GM19467 (cell line): ENCODE results near the gene IKZF2.

Source experiments
- ATAC-seq: cut with Tn5 transposase; IDR thresholded peaks from one replicate; pipeline ENCODE4 v1.9.1; 2021; ENCODE audit warnings: mild to moderate bottlenecking, moderate library complexity; ENCODE audit not compliant: unreplicated experiment

IKZF2 gene

DNA sequence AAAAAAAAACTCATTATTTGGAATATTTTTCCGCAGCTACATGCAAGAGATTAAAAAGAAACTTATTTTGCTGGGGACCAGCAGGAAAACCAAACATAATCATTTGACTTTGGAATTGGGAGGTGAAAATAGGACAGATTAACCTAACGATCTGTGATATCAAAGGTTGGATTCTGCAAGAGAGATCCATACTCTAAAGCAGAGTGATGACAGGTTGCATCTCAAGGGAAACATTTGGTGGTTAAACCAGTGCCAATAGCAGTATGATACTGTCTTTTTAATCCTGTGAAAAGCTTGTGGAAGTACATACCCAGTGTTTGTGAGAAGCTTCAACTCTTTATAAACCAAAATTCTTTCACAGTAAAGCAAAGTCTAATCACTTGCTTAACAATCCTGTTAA is 5.3 kb upstream of the IKZF2 start:
- no peak for ATAC-seq

DNA sequence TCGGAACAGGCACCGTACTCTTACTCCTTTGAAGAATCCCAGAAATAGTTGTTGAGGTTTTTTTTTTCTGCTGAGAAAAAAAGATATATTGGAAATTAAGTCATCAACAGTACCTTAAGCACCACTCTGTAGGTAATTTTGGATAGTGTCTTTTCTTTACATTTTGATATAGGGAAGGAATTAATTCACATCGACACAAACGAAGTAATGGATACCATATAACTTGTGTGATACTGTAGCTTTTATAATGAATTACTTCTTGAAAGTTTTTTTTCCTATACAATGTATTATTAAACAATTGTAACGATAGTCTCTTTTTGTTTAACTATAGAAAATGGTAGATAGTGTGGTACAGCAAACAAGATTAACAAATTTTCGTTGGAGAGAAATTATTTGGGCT is 1.5 kb upstream of the IKZF2 start:
- no peak for ATAC-seq

DNA sequence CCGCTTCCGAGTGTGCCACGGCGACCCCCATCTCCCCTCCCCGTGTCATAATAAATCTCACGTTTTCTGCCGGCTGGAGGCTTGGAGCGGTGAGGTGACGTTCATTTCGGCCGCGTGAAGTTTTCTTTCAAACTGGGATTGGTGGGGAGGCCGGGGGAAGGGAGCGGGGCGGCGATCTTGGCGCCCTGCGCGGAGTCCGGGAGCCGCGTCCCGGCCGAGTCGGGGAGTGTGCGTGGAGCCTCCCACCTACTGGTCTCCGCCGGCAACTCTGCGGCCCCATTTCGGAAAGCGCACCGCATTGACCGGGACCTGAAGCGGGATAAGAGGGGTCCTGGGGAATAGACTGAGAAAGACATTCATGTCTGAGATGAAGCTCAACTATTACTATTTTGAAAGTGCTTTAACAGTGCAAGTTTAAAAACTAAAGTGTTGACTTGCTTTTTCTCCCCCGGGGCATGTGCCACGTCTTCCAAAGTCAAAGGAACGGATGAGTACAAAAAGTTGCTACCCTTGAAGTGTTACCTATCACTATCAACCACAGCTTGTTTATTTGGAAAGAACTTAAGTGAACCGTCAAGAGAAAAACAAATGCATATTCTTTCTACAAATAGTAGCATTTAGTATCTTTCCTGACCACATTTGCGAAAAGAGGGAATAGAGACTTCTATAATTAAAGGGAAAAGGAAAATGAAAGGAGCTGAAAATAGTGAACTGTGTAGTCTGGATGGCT is 818 bp upstream of the IKZF2 start:
- ATAC-seq = peak; percentile 16

DNA sequence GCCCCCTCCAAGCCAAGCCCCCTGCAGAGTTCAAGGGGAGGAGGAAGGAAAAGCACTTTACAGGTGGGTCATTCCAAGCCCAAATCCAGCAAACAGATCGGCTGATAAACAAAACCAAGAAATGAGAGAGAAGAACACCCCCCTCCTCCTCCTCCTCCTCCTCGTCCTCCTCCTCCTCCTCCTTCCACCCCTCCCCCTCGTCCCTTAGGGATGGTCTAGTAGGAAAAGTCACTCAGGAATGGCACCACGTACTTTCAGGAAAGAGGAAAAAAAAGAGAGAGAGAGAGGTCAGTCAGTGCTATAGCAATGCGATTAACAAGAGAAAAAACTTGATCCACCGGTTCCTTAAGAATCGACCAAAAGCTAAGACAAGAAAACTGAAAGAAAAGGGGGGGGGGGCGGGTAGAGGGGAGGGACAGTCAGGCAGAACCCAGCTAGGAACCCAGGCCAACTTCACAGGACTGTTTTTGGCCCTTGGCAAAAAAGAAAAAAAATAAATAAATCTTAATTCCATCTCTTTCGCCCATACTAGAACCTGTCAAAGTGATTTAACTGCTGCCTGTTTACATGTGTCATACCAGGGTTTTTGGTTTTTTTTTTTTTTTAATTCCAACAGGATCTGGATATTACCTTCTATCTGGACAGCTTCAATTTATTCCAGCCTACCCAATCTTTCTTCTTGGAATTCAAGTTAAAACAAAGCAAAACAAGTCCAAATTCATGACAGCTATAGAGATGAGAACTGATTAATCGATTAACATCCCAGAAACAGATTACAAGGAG is 906 bp downstream of the IKZF2 start:
- no peak for ATAC-seq

DNA sequence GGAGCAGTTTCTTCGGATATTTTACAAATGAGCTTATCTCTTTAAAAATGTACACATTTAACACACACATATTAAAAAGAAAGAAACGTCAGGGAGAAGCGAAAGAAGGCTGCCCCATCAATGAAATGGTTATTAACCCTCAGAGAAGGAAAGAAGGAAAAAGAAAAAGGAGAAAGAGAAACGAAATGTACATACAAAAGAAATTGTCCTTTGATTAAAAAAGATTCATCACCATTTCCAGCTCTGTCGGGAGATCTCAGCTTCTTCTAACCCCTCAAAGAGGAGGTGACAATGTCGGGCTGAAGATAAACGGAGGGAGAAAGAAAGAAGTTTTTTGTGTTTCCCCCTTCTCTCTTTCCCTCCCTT is 1.5 kb downstream of the IKZF2 start:
- ATAC-seq = no peak

DNA sequence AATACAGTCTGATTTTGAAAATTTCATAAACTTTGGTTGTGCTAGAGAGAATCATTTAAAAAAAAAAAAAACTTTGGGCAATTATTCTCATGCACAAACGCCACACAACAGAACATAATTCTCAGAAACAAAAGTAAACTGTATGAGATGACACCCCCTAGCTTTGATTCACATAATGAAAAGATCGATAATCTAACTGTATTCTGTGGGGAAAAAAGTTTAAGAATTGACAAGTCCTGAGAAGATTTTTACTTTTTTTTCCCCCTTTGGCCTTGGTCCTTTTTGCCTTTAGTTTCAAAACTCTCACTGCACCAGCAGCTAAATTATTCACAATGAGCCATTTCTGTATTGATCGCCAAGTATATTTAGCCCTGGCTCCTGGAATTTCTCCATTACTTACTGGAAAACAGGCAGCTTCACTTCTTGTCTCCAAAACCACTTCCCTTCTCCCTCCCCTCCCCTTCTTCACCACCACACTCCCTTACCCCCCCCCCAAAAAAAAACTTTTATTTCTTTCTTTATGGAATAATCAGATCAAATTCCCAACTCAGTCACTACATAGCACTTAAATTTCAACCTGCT is 2.0 kb downstream of the IKZF2 start:
- no peak for ATAC-seq

DNA sequence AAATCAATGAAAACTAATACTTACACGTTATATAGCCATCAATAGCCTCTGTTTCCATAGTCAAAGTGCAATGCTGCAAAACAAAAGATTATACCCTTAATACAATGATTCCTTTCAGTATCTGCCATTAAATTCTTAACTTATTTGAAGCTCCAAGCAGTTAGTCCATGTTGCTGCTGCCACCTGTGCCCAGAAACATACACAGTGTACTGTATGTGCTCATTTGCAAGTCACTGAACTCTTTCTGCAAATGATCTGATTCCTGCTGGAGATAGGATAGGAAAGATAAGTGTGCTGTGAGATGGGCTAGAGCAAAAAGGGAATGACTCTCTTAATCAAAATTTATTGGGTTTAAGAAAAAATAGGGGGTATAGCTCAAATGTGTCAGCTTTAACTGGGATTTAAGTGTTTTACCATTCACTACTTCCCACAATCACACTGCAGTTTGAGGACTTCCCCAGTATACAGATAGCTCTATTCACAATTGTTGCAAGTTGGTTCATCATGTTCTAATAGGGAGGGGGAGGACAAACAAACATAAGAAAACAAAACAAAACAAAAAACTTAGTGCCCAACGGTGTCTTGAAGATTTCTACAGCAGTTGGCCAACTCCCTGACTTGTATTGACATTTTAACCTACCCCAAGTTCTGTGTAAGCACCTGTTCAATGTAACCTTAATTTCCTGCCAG is 2.7 kb downstream of the IKZF2 start:
- ATAC-seq = no peak

- no peak for ATAC-seq
These were observed 3.9 kb downstream of the IKZF2 start for GRCh38 chr2:213147538-213147937.

DNA sequence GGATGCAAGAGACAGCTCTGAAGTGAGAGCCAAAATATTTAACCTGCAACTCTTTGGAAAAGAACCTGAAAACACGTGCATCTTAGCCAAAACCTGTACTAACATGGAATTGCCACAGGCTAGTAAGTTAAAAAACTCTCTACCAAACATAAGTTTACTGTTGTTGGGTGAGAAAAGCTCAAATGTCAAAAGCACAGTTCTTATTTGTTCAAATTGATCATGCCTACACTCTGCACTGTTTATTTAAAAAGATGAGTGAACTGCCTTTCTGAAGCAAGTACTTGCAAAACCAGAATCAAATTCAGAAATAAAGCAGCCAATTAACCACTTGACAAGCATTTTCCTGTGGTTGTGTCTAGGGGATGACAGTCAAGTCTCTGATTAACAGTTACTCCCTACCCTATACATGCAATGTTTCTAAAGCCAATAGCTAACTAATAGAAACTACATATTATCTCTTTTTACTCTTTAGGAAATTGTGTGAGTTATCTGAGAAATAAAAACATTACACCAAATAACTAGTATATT is 5.6 kb downstream of the IKZF2 start:
- ATAC-seq = no peak

GRCh38 chr2:213137064-213137463 is 14.3 kb downstream of the IKZF2 start:
- no peak for ATAC-seq

GRCh38 chr2:213129311-213129710 is 22.1 kb downstream of the IKZF2 start:
- ATAC-seq = no peak

- no peak for ATAC-seq
These were observed 25.6 kb downstream of the IKZF2 start for GRCh38 chr2:213125646-213126347.

DNA sequence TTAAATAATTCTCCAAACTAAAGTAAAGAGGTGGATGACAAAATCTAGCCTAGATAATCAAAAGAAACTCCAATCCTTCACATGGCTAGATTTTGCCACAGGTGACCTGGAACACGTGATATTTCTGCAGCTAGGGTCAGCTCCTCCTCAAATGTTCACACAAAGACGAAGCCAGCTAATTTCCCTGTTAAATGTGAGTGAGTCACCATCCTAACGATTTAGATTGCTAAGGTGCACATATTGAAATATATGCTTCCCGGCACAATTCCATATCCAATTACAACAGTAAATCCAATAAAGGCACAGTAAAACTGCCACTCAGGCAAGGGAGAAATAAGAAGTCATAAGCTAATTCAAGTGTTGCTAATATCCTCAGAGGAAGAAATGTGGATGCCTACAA is 28.7 kb downstream of the IKZF2 start:
- ATAC-seq = no peak

- no peak for ATAC-seq
These were observed 29.7 kb downstream of the IKZF2 start for GRCh38 chr2:213121690-213122089.

DNA sequence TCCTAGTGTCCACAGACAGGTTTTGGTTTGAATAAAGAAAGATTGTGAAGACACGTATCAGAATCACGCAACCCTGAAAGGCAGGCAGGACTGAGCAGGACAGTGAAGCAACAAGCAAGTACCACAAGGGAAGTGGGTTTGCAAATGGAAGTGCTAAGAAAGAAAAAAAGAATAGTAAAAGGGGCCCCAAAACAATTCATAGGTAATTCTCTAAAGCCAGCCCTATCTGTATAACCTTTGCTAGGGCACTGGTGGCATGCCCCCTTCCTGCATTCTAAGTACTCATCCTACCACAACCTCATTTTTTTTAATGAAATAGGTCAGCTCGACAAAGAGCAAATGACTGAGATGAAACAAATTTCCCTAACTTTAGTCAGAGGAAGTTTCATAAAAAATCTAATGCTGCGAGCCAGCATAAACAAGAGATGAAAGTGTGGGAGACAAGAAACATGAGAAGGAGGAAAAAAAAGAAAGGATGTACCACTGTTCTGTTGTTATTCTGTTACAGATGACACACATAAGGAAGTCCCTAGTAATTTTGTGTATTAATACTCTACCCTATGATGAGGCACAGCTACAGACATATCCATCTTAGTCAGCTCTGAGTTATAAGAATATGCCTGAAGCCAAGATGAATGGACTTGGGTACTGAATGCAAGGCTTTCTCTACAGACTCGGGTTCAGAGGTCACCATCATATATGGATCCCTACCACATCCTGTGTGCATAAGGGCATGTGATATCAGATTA is 32.2 kb downstream of the IKZF2 start:
- peak; percentile 73 for ATAC-seq

DNA sequence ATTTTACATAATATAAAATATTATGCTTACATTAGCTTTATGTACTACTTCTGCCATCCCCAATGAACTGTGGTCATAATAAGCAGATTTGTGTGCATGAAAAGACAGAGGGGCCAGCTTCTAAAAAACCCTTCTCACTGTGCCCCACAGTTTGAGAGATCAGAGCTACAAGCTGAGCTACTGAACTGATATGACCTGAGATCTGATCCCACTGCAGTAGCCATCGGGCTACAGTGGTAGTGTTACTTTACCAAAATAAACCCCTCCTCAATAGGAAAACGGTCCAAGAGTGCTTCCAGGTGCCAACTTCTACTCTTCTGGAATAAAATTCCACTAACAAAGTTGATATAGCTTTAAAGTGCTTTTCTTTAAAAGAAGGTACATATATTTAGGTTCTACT is 43.1 kb downstream of the IKZF2 start:
- no peak for ATAC-seq

DNA sequence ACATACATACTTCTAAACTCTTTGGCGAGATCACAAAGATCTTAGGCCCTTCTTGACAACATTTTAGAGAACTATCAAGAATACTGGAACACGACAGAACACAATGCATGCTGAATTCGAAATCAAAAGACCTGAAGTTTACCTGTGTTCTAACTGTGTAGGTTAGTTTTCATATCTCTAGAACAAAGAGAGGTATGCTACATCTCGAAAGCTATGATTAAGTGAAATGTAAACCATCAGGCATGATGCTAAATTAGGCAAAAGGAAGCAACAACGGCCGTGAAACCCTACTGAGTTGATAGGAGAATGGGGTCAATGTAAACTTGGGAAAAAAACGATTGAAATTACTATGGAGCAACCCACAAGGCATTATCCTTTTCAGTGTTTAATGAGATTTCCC is 43.7 kb downstream of the IKZF2 start:
- ATAC-seq = no peak

DNA sequence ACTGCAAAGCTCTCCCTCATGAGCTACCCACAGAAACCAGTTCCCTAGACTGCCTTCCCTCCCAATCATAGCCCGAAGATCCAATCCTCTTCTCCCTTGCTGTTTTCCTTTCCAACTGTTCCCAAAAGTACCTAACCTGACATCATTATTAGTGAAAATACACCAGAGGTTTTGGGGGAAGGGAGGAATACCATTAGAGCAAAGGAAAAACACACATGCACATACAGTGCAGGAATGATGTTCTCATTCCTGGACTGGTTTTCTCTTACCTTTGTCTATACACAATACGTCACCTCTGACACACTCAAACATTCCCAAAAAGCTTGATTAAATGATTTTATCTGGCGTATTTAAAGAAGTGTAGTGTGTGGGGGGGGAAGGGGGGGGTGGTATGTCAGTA is 46.2 kb downstream of the IKZF2 start:
- ATAC-seq = no peak

DNA sequence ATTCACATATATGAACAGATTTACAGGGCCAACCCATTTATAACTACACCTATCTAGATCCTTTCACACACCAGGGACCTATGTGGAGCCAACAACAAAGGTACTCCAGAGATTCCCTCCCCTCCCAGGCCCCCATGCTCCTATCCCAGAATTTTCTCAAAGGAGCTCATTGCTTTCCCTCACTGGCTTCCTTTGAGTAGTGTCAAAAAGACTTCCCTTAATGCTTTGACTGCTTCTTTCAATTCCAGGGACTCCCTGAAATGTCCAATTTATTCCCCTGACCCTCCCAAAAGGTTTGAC is 46.6 kb downstream of the IKZF2 start:
- ATAC-seq = no peak
